ENCODE measurements around the gene PHLDA3. TPM values are rescaled to one million over a fixed set of nuclear protein-coding genes. Genes with fewer than 3 reads are reported as not detected.

The PHLDA3 gene
- polyA plus RNA-seq, 2 of the 4 experiments (the other 2 are of a cell fraction), result 40.5 to 91.1 TPM

DNA sequence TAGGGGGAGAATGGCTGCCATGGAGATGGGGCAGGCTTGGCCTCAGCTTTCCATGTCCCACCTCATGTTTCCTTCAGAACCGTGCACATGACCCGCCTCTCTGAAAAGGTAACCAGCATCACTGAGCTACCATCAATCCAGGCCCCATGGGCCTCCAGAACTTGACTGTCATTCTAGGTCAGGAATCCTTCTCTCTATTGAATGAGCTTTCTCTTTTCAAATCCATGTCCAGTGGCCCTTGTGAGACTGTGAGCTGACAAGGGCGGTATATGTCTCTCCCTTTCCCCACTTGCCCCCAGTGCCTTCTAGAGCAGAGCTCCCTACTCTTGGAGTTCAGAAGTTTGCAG, 33.5 kb upstream of the PHLDA3 start:
- ATAC-seq, result no peak
- Histone ChIP-seq H3K4me2 (peak overlapping the region; percentile 85), H3K27ac (peak overlapping the region; percentile 87 to 96), H3K4me1 (peaks cover 72% of the 10 kb centered on the region), H3K9me3 (no peaks in the 10 kb centered on the region), H3K4me3 (no peak overlapping the region; the same call in 2 of the 3 replicates)
- 0 out of 2 replicates have a peak, but pooled peaks have one; percentile 2 for TF ChIP-seq HOXB5 (CRISPR knock-in tag; IDR thresholded peaks at IDR 0.05)
- no peak for TF ChIP-seq PBX3 (IDR thresholded peaks at IDR 0.05)
- 80% methylated on average over 3 of the region's 3 CpGs for WGBS (ENCODE audit: missing lambda C conversion rate)
- FAIRE-seq, result no peak
- ChIA-PET POLR2A (interaction anchor here (0.6 to 2.7 kb wide), 6 partner anchors 11 to 67 kb away, joined by 3 to 21 read pairs (median 4); partner anchors contain the start of gene PHLDA3), CTCF (interaction anchor here (0.8 to 49.4 kb wide), 6 partner anchors 11 to 290 kb away, joined by 3 to 1452 read pairs (median 190); partner anchors contain the start of genes CSRP1 and PHLDA3)
- DNase-seq (ENCODE audit: low read depth in 1 of 2, low spot score in 1 of 2), result no peak

- 67% methylated on average over 10 of the region's 10 CpGs for WGBS (ENCODE audit: missing lambda C conversion rate)
- TF ChIP-seq ESRRA (IDR thresholded peaks at IDR 0.05; ENCODE audit: borderline replicate concordance, low read length) (no peak), JUNB (IDR thresholded peaks at IDR 0.05) (no peak), HOXB5 (CRISPR knock-in tag; IDR thresholded peaks at IDR 0.05) (0 out of 2 replicates have a peak, but pooled peaks have one; percentile 10), SREBF2 (IDR thresholded peaks at IDR 0.05) (no peak), RFX5 (IDR thresholded peaks at IDR 0.05) (no peak), JUN (IDR thresholded peaks at IDR 0.05) (no peak), NPAS2 (CRISPR knock-in tag; IDR thresholded peaks at IDR 0.05; ENCODE audit: borderline replicate concordance) (no peak), CBX2 (IDR thresholded peaks at IDR 0.05; ENCODE audit: borderline replicate concordance, low read depth) (no peak), ZFP36 (IDR thresholded peaks at IDR 0.05; ENCODE audit: borderline replicate concordance, partially characterized antibody) (no peak), HDAC2 (IDR thresholded peaks at IDR 0.05) (no peak), ZC3H11A (IDR thresholded peaks at IDR 0.05) (peak; percentile 92), KDM5A (IDR thresholded peaks at IDR 0.05) (no peak), EHF (CRISPR knock-in tag; IDR thresholded peaks at IDR 0.05) (peak; percentile 56; the same call in 1 of the 2 replicates)
- TF ChIP-seq, protein P1, sequence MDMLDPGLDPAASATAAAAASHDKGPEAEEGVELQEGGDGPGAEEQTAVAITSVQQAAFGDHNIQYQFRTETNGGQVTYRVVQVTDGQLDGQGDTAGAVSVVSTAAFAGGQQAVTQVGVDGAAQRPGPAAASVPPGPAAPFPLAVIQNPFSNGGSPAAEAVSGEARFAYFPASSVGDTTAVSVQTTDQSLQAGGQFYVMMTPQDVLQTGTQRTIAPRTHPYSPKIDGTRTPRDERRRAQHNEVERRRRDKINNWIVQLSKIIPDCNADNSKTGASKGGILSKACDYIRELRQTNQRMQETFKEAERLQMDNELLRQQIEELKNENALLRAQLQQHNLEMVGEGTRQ (IDR thresholded peaks at IDR 0.05), result no peak
- TF ChIP-seq, protein P2, sequence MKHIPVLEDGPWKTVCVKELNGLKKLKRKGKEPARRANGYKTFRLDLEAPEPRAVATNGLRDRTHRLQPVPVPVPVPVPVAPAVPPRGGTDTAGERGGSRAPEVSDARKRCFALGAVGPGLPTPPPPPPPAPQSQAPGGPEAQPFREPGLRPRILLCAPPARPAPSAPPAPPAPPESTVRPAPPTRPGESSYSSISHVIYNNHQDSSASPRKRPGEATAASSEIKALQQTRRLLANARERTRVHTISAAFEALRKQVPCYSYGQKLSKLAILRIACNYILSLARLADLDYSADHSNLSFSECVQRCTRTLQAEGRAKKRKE (CRISPR knock-in tag; IDR thresholded peaks at IDR 0.05; ENCODE audit: low read depth), result no peak
- TF ChIP-seq, protein P3, sequence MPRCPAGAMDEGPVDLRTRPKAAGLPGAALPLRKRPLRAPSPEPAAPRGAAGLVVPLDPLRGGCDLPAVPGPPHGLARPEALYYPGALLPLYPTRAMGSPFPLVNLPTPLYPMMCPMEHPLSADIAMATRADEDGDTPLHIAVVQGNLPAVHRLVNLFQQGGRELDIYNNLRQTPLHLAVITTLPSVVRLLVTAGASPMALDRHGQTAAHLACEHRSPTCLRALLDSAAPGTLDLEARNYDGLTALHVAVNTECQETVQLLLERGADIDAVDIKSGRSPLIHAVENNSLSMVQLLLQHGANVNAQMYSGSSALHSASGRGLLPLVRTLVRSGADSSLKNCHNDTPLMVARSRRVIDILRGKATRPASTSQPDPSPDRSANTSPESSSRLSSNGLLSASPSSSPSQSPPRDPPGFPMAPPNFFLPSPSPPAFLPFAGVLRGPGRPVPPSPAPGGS (IDR thresholded peaks at IDR 0.05), result no peak
- TF ChIP-seq, protein P4, sequence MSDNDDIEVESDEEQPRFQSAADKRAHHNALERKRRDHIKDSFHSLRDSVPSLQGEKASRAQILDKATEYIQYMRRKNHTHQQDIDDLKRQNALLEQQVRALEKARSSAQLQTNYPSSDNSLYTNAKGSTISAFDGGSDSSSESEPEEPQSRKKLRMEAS (IDR thresholded peaks at IDR 0.05), result no peak
These were observed 33.0 kb upstream of the PHLDA3 start for GRCh38 chr1:201501812-201502510.

More at GRCh38 chr1:201501812-201502510, 33.0 kb upstream of the PHLDA3 start:
- ChIA-PET CTCF (interaction anchor here (0.7 to 49.4 kb wide), 7 partner anchors 11 to 291 kb away, joined by 3 to 1452 read pairs (median 5); partner anchors contain the start of genes CSRP1 and PHLDA3), POLR2A (interaction anchor here (0.8 to 2.7 kb wide), 4 partner anchors 11 to 33 kb away, joined by 3 to 21 read pairs (median 4); partner anchors contain the start of gene PHLDA3)
- Histone ChIP-seq H3K4me1 (peaks cover 70% of the 10 kb centered on the region), H3K27ac (peak overlapping the region; percentile 87 to 96; a peak in 5 of 6 replicates), H3K9me3 (no peaks in the 10 kb centered on the region), H3K4me3 (no peak overlapping the region), H3K4me2 (peak overlapping the region; percentile 85)
- no peak for DNase-seq (ENCODE audit: low read depth in 1 of 2, low spot score in 1 of 2)
- no peak for ATAC-seq
- no peak for FAIRE-seq

Measured in A549 (cell line).